GM08714 (cell line): ENCODE measurements around the gene MIER2.

Experiments used
- H3K4me3 ChIP-seq: fragments of 200-500 bp; sonication (Bioruptor generic); 2 replicates; pipeline ENCODE4 v1.5.1; 2014; ENCODE audit warnings: mild to moderate bottlenecking, low read length, inconsistent platforms
- ZNF274 ChIP-seq: IDR thresholded peaks from 2 replicates; pipeline ENCODE4 v1.6.1; 2012; ENCODE audit warnings: mild to moderate bottlenecking, low read depth, low read length

MIER2 gene

GRCh38 chr19:336067-336614, 8.5 kb downstream of the MIER2 start:
- no peak overlapping the region for H3K4me3 ChIP-seq
- TF ChIP-seq ZNF274 = no peak

GRCh38 chr19:335486-336066, 9.0 kb downstream of the MIER2 start:
- no peak for TF ChIP-seq ZNF274
- H3K4me3 ChIP-seq = no peak overlapping the region

- no peak for TF ChIP-seq ZNF274
- H3K4me3 ChIP-seq = no peak overlapping the region
Measured at GRCh38 chr19:335072-335471, 9.5 kb downstream of the MIER2 start.

GRCh38 chr19:334296-335071, 10.1 kb downstream of the MIER2 start:
- no peak for TF ChIP-seq ZNF274

GRCh38 chr19:330503-330902, 14.1 kb downstream of the MIER2 start:
- TF ChIP-seq ZNF274 = no peak
- no peak overlapping the region for H3K4me3 ChIP-seq

More at GRCh38 chr19:334296-335071, 10.1 kb downstream of the MIER2 start:
- no peak overlapping the region for H3K4me3 ChIP-seq

GRCh38 chr19:329876-330275, 14.7 kb downstream of the MIER2 start:
- TF ChIP-seq ZNF274 = no peak
- H3K4me3 ChIP-seq = no peak overlapping the region

- TF ChIP-seq ZNF274 = no peak
- H3K4me3 ChIP-seq = no peak overlapping the region
Measured at GRCh38 chr19:328025-328505, 16.5 kb downstream of the MIER2 start.

GRCh38 chr19:327291-328024, 17.1 kb downstream of the MIER2 start:
- no peak for TF ChIP-seq ZNF274
- H3K4me3 ChIP-seq = no peak overlapping the region

GRCh38 chr19:326871-327270, 17.7 kb downstream of the MIER2 start:
- no peak for TF ChIP-seq ZNF274
- no peak overlapping the region for H3K4me3 ChIP-seq

GRCh38 chr19:325937-326565, 18.5 kb downstream of the MIER2 start:
- no peak overlapping the region for H3K4me3 ChIP-seq
- TF ChIP-seq ZNF274 = no peak

- no peak for TF ChIP-seq ZNF274
- no peak overlapping the region for H3K4me3 ChIP-seq
Measured at GRCh38 chr19:325173-325936, 19.2 kb downstream of the MIER2 start.

- no peak overlapping the region for H3K4me3 ChIP-seq
Measured at GRCh38 chr19:324716-325115, 19.9 kb downstream of the MIER2 start.

GRCh38 chr19:322616-323015, 22.0 kb downstream of the MIER2 start:
- H3K4me3 ChIP-seq = no peak overlapping the region
- no peak for TF ChIP-seq ZNF274

More at GRCh38 chr19:324716-325115, 19.9 kb downstream of the MIER2 start:
- TF ChIP-seq ZNF274 = no peak
